ENCODE results near the gene PCNA. TPM values are rescaled to one million over a fixed set of nuclear protein-coding genes. Genes with fewer than 3 reads are reported as not detected.

Gene PCNA
- total and polyA plus RNA-seq, 8 donors, result 10.9 to 27.4 (median 16.8) TPM

DNA sequence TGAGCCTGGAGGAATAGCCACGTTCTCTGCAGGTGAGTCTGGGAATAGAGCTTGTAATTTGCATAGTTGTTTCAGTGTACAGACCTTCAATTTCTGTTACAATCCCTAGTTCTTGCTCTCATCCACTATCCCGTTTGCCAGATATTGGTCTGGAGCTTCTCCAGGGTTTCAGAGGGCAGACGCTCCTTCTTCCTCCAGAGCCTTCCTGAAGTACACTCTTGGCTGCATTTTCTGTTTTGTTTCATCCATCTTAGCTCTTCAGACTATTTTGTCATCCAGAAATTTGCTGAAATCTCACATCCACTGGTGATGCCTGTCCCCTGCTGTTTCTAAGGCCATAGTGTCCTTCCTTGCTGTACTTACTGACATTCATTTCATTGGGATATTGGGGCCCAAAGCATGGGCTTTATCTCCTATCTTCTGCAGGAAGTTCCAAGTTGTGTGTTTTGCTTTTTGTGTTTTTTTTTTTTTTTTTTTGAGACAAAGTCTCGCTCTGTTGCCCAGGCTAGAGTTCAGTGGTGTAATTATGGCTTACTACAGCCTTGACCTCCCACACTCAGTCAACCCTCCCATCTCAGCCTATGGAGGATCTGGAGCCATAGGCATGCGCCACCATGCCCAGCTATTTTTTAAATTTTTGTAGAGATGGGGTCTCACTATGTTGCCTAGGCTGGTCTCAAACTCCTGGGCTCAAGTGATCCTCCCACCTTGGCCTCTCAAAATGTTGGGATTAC lies 25.8 kb upstream of the PCNA start:
- Histone ChIP-seq H3K27me3 (no peaks in the 10 kb centered on the region), H3K36me3 (no peaks in the 10 kb centered on the region), H3K9me3 (no peaks in the 10 kb centered on the region), H3K27ac (no peak overlapping the region), H3K4me3 (no peak overlapping the region), H3K4me1 (peaks cover 0 to 7% (median 3%) of the 10 kb centered on the region in 3 donors)
- TF ChIP-seq CTCF (IDR thresholded peaks at IDR 0.05), result no peak
- intact Hi-C loops (cut with DNase I), result no loop called here
- ATAC-seq (no peak), FAIRE-seq (no peak), DNase-seq (no peak)
- WGBS, 2 donors, result 86 to 96% methylated on average over 5 of the region's 5 CpGs

DNA sequence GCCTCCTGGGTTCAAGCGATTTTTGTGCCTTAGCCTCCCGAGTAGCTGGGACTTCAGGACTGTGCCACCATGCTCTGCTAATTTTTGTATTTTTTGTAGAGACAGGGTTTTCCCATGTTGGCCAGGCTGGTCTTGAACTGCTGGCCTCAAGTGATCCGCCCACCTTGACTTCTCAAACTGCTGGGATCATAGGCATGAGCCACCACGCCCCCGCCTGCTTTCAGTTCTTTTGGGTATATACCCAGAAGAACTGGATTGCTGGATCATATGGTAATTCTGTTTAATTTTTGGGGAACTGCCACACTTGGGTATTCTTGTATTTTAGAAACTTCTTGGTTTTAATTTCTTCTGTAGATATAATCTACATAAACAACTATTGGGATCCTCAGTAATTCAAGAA lies 24.1 kb upstream of the PCNA start:
- 93 to 94% methylated on average over 5 of the region's 5 CpGs for WGBS, 2 donors
- Histone ChIP-seq H3K27me3 (no peaks in the 10 kb centered on the region), H3K4me3 (no peak overlapping the region), H3K4me1 (peaks cover 0 to 7% (median 3%) of the 10 kb centered on the region in 3 donors), H3K36me3 (no peaks in the 10 kb centered on the region), H3K9me3 (no peaks in the 10 kb centered on the region), H3K27ac (no peak overlapping the region)
- ATAC-seq, result no peak
- no peak for TF ChIP-seq CTCF (IDR thresholded peaks at IDR 0.05)
- DNase-seq, result no peak
- FAIRE-seq, result no peak
- intact Hi-C loops (cut with DNase I), result no loop called here

- H3K27me3 ChIP-seq, result no peaks in the 10 kb centered on the region
- no peak for FAIRE-seq
- peaks cover 0 to 7% (median 3%) of the 10 kb centered on the region in 3 donors for H3K4me1 ChIP-seq
- 45 to 48% methylated on average over 2 of the region's 2 CpGs for WGBS, 2 donors
- intact Hi-C loops (cut with DNase I), result no loop called here
- no peaks in the 10 kb centered on the region for H3K9me3 ChIP-seq
- ATAC-seq, result peak in 1 of 4 donors; percentile 32
- no peaks in the 10 kb centered on the region for H3K36me3 ChIP-seq
- H3K27ac ChIP-seq, result no peak overlapping the region
- no peak for DNase-seq
- TF ChIP-seq CTCF (IDR thresholded peaks at IDR 0.05), result no peak
- H3K4me3 ChIP-seq, result no peak overlapping the region
Observed at GRCh38 chr20:5141615-5142014, 21.9 kb upstream of the PCNA start.

DNA sequence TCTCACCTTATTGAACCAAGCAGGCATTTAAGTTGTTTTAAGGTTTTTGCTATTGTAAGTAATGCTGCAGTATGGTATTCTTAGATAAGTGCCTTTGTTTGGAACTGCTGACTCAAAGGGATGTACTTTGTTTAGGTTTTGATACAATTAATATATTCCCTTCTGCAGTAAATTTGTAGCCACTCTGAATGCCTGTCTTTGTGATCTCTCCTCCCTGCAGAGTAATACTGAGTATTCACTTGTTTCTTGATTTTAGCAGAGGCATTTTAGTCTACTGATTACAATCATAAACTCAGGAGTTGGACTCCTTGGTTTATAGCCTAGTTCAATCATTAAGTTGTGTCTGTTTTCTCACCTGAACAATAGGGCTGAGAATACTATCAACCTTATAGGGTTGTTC lies 20.4 kb upstream of the PCNA start:
- peaks cover 0 to 7% (median 3%) of the 10 kb centered on the region in 3 donors for H3K4me1 ChIP-seq
- TF ChIP-seq CTCF (IDR thresholded peaks at IDR 0.05), result no peak
- FAIRE-seq, result no peak
- no peak overlapping the region for H3K4me3 ChIP-seq
- no peak for DNase-seq
- intact Hi-C loops (cut with DNase I), result no loop called here
- no peaks in the 10 kb centered on the region for H3K36me3 ChIP-seq
- no peaks in the 10 kb centered on the region for H3K9me3 ChIP-seq
- no peaks in the 10 kb centered on the region for H3K27me3 ChIP-seq
- ATAC-seq, result no peak
- H3K27ac ChIP-seq, result no peak overlapping the region

DNA sequence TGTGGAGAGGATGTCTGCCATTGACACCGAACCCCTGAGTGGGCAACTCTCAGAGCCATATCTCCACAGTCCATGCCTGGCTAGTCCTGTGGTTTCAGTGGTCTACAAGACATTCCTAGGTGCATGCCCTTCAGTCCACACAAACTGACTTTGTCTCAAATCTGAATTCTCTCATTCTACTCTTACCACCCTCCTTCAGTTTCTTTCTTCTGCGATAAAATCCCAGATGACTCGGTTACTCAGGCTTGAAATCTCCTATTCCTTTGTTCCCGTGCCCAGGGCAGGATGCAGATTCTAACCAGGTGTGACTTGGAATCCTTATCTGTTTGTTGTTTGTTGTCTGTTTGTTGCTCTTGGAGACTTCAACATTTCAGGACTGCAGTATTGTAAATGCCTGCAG lies 16.3 kb upstream of the PCNA start:
- no peak overlapping the region for H3K4me3 ChIP-seq
- no peak for FAIRE-seq
- no peak for TF ChIP-seq CTCF (IDR thresholded peaks at IDR 0.05)
- no peaks in the 10 kb centered on the region for H3K9me3 ChIP-seq
- no peak for DNase-seq
- no peaks in the 10 kb centered on the region for H3K36me3 ChIP-seq
- ATAC-seq, result no peak
- intact Hi-C loops (cut with DNase I), result no loop called here
- peaks cover 0 to 4% (median 0%) of the 10 kb centered on the region in 3 donors for H3K4me1 ChIP-seq
- 59 to 63% methylated on average over 4 of the region's 4 CpGs for WGBS, 2 donors
- H3K27me3 ChIP-seq, result no peaks in the 10 kb centered on the region
- no peak overlapping the region for H3K27ac ChIP-seq
